HG03439 (cell line): ENCODE results near the gene KMT2A.
"Not testable (repeated sequence)": the region's sequence is repeated elsewhere in the genome, so short reads cannot be mapped to it uniquely, and the experiment has no call there.

Experiments
- ATAC-seq: cut with Tn5 transposase; IDR thresholded peaks from one replicate; pipeline ENCODE4 v1.9.1; 2021; ENCODE audit warnings: mild to moderate bottlenecking, moderate library complexity; ENCODE audit not compliant: unreplicated experiment

The KMT2A gene

GRCh38 chr11:118434553-118435289, 1.6 kb upstream of the KMT2A start:
- no peak for ATAC-seq

GRCh38 chr11:118435290-118435892, 901 bp upstream of the KMT2A start:
- peak; percentile 18 for ATAC-seq

- peak; percentile 10 for ATAC-seq
These were observed 431 bp downstream of the KMT2A start for GRCh38 chr11:118436639-118437207.

- ATAC-seq: no peak
These were observed 1.2 kb downstream of the KMT2A start for GRCh38 chr11:118437208-118438125.

GRCh38 chr11:118438314-118438931, 2.1 kb downstream of the KMT2A start:
- ATAC-seq: no peak

- no peak for ATAC-seq
These were observed 3.4 kb downstream of the KMT2A start for GRCh38 chr11:118439646-118440045.

GRCh38 chr11:118441770-118442275, 5.5 kb downstream of the KMT2A start:
- no peak for ATAC-seq

- no peak for ATAC-seq
These were observed 6.0 kb downstream of the KMT2A start for GRCh38 chr11:118442301-118442700.

GRCh38 chr11:118442908-118443589, 6.8 kb downstream of the KMT2A start:
- ATAC-seq: peak; percentile 9

GRCh38 chr11:118443590-118444218, 7.4 kb downstream of the KMT2A start:
- peak; percentile 43 for ATAC-seq

- ATAC-seq: no peak
These were observed 11.1 kb downstream of the KMT2A start for GRCh38 chr11:118447423-118447822.

- peak; percentile 73 for ATAC-seq
These were observed 12.0 kb downstream of the KMT2A start for GRCh38 chr11:118448294-118448693.

- ATAC-seq: no peak
These were observed 13.1 kb downstream of the KMT2A start for GRCh38 chr11:118449316-118449918.

GRCh38 chr11:118450451-118450850, 14.2 kb downstream of the KMT2A start:
- no peak for ATAC-seq

GRCh38 chr11:118462178-118462577, 25.9 kb downstream of the KMT2A start:
- ATAC-seq: no peak

- ATAC-seq: not testable (repeated sequence)
These were observed 32.7 kb downstream of the KMT2A start for GRCh38 chr11:118468968-118469367.

- no peak for ATAC-seq
These were observed 34.7 kb downstream of the KMT2A start for GRCh38 chr11:118471030-118471429.

- no peak for ATAC-seq
These were observed 37.2 kb downstream of the KMT2A start for GRCh38 chr11:118473537-118473936.

- no peak for ATAC-seq
These were observed 40.4 kb downstream of the KMT2A start for GRCh38 chr11:118476676-118477075.
